Occipital lobe (tissue), 2 donors: ENCODE results near the gene NRXN2. TPM values are rescaled to one million over a fixed set of nuclear protein-coding genes. Genes with fewer than 3 reads are reported as not detected.
"Not testable (repeated sequence)": the region's sequence is repeated elsewhere in the genome, so short reads cannot be mapped to it uniquely, and the experiment has no call there.

Source experiments
- DNase-seq: peaks from one replicate; lab custom pipeline; 2025; lab: John Stamatoyannopoulos, UW
- total RNA-seq: library from RNA; depleted of rRNA; stranded (reverse); fragments of >200 nt; gene quantifications from one replicate; pipeline ENCODE4 v1.2.3, GENCODE V29; 2014

The NRXN2 gene
- total RNA-seq, 1 donor from 2014 or later, result 219 TPM

- no peak for DNase-seq
These were observed 46.8 kb downstream of the NRXN2 start for GRCh38 chr11:64676261-64676615.

DNA sequence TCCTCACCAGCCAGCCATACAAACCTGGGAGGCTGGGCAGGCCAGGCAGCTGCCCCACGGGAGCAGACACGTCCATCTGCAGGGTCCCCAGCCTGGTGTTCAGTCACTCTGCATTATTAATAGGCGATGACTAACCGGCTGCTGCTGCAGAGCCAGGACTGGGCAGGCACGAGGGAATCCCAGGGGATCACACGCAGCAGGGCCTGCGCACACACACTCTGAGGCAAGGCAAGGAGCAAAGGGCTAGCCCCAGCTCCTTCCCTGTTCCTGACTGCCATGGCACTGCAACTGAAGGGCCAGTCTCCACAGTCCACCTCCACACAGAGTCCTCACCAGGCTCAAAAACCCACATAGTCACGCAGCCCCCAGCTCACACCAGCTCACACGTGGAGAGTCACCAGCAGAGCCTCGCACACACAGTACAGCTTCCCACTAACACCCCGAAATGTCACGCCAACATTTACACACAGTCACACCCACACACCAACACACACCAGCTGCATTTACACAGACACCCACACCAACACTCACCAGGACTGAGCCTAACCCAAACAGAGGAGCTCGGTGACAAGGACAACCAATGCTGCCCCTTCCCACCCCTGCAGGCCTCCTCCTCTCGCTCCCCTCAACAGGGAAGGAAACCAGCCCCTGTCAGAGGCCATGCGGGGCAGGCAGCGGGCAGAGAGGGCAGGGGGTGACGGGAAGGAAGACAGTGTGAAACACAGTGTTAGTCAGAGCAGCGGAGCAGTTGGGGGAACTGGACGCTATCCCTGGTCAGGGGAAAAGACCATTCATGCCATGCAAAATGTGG is 47.3 kb downstream of the NRXN2 start:
- peak; percentile 72 for DNase-seq

DNA sequence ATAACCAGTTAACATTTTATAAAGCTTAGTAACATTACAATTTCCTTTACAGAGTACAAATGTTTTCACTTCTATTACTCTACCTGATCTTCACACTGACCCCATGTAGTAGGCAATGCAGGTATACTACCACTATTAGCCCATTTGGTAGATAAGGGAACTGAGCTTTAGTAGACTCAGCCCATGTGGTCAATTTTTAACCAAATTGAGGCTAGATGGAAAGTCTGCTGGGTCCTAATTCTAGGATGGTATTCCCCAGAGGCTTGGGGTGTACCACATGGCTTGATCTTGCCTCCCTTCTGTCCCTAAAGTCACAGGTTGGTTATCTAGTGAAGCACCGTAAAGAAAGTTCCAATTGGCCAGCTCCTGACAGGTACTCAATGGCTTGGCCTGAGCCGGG is 48.2 kb downstream of the NRXN2 start:
- DNase-seq, result no peak

- no peak for DNase-seq
These were observed 49.7 kb downstream of the NRXN2 start for GRCh38 chr11:64673279-64673678.

DNA sequence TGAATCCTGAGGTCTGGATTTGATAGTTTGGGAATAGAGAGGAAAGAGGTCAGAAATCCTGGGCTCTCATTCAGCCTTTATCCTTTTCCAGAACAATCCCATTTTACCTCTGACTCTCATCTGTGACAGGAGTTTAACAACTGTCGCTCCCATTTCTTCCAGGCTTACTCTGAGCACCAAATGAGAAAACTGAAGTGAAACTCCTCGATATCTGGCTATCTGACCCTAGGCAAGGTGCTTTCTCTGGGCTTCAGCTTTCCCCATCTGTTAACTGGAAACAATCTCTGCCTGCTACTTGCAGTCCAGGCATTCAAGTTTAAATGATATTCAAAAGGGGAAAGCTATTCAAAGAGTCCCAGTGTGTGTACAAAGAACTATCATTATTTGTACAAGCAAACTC is 50.1 kb downstream of the NRXN2 start:
- no peak for DNase-seq

- DNase-seq, result no peak
These were observed 52.0 kb downstream of the NRXN2 start for GRCh38 chr11:64670975-64671374.

GRCh38 chr11:64667154-64667745 is 55.7 kb downstream of the NRXN2 start:
- no peak for DNase-seq

DNA sequence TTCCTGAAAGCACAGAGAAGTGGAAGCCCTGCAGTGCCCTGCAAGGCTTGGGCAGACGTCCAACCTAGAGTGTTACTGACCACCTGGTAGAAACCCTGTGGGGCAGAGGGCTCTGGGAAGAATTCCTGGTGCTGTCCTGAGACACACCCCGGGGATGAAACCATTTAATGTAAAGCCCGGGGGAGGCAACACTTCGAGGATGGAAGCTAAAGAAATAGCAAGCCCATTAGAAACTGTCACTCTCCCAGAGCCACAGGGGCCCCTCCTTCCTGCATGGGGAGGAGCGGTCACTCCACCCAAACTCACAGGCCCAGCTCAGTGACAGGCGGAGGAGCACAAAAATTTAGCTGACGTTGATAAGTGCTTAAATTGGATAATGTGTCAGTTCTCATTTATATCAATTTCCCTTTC is 57.6 kb downstream of the NRXN2 start:
- no peak for DNase-seq

DNA sequence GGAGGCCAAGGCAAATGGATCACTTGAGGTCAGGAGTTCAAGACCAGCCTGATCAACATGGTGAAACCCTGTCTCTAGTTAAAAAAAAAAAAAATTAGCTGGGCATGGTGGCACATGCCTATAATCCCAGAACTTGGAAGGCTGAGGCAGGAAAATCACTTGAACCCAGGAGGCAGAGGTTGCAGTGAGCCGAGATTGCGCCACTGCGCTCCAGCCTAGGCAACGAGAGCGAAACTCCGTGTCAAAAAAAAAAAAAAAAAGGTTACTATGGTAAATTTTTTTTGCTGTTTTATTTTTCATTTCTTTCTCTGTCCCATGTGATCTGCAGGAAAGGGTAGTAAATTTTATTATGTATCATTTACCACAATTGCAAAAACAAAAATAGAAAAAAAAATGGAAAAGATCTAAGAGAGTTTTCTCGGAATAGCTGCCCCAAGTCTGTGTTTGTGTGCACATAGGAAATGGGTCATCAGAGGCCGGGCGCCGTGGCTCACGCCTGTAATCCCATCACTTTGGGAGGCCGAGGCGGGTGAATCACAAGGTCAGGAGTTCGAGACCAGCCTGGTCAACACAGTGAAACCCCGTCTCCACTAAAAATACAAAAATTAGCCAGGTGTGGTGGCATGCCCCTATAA is 58.6 kb downstream of the NRXN2 start:
- DNase-seq, result not testable (repeated sequence)

DNA sequence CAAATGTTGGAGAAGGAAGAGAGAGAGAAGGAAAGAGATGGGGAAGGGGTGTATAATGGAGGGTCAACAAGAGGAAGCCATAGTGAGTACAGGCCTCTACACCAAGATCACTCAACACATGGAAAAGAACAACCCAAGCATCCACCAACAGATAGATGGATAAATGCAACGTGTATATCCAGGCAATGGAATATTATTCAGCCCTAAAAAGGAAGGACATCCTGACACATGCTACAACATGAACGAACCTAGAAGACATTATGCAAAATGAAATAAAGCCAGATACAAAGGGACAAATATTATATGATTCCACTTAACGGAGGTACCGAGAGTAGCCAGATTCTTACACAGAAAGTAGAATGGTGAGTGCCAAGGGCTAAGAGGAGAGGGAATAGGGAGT is 59.3 kb downstream of the NRXN2 start:
- DNase-seq, result no peak

- DNase-seq, result no peak
These were observed 61.4 kb downstream of the NRXN2 start for GRCh38 chr11:64661614-64662013.

DNA sequence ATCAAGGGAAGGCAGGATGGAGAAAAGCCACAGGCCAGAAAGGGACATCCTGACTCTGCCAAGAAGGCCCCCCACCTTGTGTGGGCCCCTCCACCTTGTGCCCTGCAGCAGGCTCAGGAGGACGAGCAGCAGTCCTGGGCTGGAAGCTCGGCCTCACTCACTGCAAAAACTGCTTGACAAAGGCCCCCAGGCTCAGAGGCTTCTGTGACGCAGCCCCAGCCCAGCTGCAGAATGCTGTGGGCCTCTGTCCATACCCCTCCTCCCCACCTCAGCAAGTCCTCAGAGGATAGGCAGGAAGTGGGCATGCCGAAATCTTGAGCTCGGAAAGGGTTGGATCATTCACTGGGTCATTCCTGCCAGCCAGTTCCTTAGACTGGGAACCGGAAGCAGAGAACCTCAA is 61.9 kb downstream of the NRXN2 start:
- no peak for DNase-seq

DNA sequence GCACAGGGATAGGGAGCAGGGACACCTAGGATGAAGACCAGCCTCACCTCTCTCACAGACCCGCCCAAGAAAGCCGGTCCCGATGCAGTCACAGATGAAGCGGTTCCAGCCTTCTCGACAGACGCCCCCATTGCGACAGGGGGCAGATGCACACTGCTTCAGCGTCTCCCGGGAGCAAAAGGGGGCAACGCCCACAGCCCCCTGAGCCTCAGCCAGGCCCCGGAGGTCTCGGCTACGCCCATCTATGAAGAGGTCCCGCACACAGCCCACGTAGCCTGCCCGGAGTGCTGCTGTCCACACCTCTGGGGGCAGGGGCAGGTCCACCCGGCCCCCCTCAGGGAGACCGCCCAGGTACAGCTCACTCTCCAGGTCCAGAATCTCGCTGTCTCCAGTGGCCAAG is 62.3 kb downstream of the NRXN2 start:
- no peak for DNase-seq

DNA sequence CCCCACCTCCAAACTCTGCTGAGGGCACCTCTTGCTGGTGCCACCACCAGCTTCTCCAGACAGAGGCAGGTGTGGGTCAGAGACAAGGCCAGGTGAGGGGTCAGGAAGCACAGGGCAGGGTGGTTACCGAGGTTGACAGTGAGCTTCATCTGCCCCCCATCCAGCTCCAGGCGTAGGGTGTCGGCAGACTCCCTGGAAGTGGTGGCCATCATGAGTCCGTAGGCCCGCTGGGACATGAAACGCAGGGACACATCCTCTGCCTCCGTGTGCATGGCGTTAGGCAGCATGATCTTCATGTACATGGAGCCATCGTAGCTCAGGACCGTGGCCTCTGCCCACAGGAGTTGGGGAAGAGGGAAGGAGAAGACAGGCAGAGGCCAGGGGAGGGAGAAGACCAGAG is 62.8 kb downstream of the NRXN2 start:
- no peak for DNase-seq

- DNase-seq, result peak; percentile 27
These were observed 63.4 kb downstream of the NRXN2 start for GRCh38 chr11:64659417-64660144.

DNA sequence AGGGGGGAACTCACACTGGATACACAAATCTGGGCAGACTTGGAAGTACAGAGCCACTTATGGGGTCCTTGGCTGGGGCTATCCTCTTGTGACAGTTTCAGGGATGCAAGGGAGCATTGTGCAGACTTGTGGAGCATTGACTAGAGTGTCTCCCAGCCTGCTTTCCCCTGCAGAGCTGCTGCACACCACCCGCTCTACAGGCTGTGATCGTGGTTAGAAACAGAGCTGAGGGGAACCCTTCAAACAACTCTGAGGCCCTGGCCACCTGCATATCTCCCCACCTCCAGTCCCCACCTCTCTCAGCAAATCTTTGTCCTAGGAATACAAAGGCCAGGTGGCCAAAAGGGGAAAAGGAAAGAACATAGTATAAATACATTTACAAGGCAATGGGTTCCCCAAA is 64.7 kb downstream of the NRXN2 start:
- DNase-seq, result no peak

- no peak for DNase-seq
These were observed 66.1 kb downstream of the NRXN2 start for GRCh38 chr11:64656862-64657261.

GRCh38 chr11:64655941-64656601 is 66.9 kb downstream of the NRXN2 start:
- no peak for DNase-seq

- no peak for DNase-seq
These were observed 67.9 kb downstream of the NRXN2 start for GRCh38 chr11:64654958-64655541.

DNA sequence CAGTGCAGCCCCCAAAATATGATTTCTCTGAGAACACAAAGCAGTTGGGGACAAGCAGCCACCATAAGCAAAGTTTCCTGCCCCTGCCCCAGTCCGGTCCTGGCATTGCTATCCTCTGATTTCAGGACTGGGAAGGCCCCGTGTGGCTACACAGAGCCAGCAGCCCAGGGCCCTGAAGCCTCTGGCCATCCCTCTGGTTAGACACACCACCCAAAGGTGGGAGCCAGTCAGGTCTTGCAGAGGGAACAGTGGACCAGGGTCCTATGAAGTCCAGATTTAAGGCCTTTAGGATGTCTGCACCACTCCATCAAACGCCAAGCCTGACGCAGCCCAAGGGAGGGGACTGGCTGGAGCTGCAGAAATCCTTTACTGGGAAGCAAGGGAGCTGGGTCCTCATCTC is 68.6 kb downstream of the NRXN2 start:
- DNase-seq, result no peak

GRCh38 chr11:64653388-64653973 is 69.5 kb downstream of the NRXN2 start:
- no peak for DNase-seq
